GM19452 (cell line): ENCODE data around the gene ITGB3.

ENCODE experiments used
- ATAC-seq: cut with Tn5 transposase; IDR thresholded peaks from one replicate; pipeline ENCODE4 v1.9.1; 2021; ENCODE audit not compliant: unreplicated experiment

The ITGB3 gene

GRCh38 chr17:47274319-47275069, 20.9 kb downstream of the ITGB3 start:
- ATAC-seq: no peak

- ATAC-seq: no peak
Measured at GRCh38 chr17:47275245-47275984, 21.8 kb downstream of the ITGB3 start.

- ATAC-seq: no peak
Measured at GRCh38 chr17:47276444-47276843, 22.8 kb downstream of the ITGB3 start.

GRCh38 chr17:47276868-47277267, 23.2 kb downstream of the ITGB3 start:
- no peak for ATAC-seq

- no peak for ATAC-seq
Measured at GRCh38 chr17:47277921-47278320, 24.3 kb downstream of the ITGB3 start.

GRCh38 chr17:47278561-47278960, 24.9 kb downstream of the ITGB3 start:
- ATAC-seq: no peak

- ATAC-seq: peak; percentile 82
Measured at GRCh38 chr17:47279062-47279801, 25.6 kb downstream of the ITGB3 start.

GRCh38 chr17:47280072-47280811, 26.6 kb downstream of the ITGB3 start:
- no peak for ATAC-seq

- ATAC-seq: no peak
Measured at GRCh38 chr17:47281216-47281615, 27.6 kb downstream of the ITGB3 start.

GRCh38 chr17:47285003-47285402, 31.4 kb downstream of the ITGB3 start:
- no peak for ATAC-seq

GRCh38 chr17:47286198-47286914, 32.7 kb downstream of the ITGB3 start:
- ATAC-seq: peak; percentile 83

- no peak for ATAC-seq
Measured at GRCh38 chr17:47287068-47287467, 33.4 kb downstream of the ITGB3 start.

- ATAC-seq: no peak
Measured at GRCh38 chr17:47287639-47288038, 34.0 kb downstream of the ITGB3 start.

GRCh38 chr17:47288531-47289116, 35.0 kb downstream of the ITGB3 start:
- ATAC-seq: no peak

- ATAC-seq: no peak
Measured at GRCh38 chr17:47289302-47289701, 35.7 kb downstream of the ITGB3 start.

- ATAC-seq: no peak
Measured at GRCh38 chr17:47290870-47291241, 37.2 kb downstream of the ITGB3 start.

- no peak for ATAC-seq
Measured at GRCh38 chr17:47291242-47291873, 37.7 kb downstream of the ITGB3 start.

- ATAC-seq: no peak
Measured at GRCh38 chr17:47292206-47292605, 38.6 kb downstream of the ITGB3 start.

GRCh38 chr17:47295037-47295873, 41.6 kb downstream of the ITGB3 start:
- no peak for ATAC-seq
